Endothelial cell of umbilical vein (primary cell): ENCODE results near the gene BLZF1. TPM values are rescaled to one million over a fixed set of nuclear protein-coding genes. Genes with fewer than 3 reads are reported as not detected.

Experiments
- BruUV-seq: library from RNA; stranded (reverse); fragments of 400-500 nt; replicated peaks from 2 replicates; lab custom pipeline; 2021; lab: Mats Ljungman, UMichigan
- CTCF ChIA-PET: fragments of 300-600, 350-600 bp; sonication (Branson Sonifier 250); formaldehyde crosslinking; loops from one replicate; lab custom pipeline; 2021; ENCODE audit warnings: antibody characterized with exemption, inconsistent platforms; lab: Charles Lee
- POLR2A ChIA-PET: fragments of 300-600, 350-600 bp; sonication (Branson Sonifier 250); formaldehyde crosslinking; loops from one replicate; lab custom pipeline; 2021; ENCODE audit warnings: antibody characterized with exemption, inconsistent platforms; lab: Charles Lee
- DNase-seq: peaks from one replicate; pipeline ENCODE4 v3.0.0-alpha.2; 2011; ENCODE audit warnings: low read depth, low spot score
- FAIRE-seq: peaks from 2 replicates; lab custom pipeline; 2011; peaks lifted over from hg19 to GRCh38; lab: Jason Lieb, UNC
- H2AFZ ChIP-seq: 2 replicates; pipeline ENCODE4 v1.6.0; 2012; ENCODE audit warnings: low read depth, low read length, control low read depth, inconsistent platforms
- H3K27ac ChIP-seq: 2 replicates; pipeline ENCODE4 v1.5.1; 2011; ENCODE audit warnings: low read depth, mild to moderate bottlenecking, control low read depth, low read length, moderate library complexity; ENCODE audit not compliant: insufficient read depth
- H3K27me3 ChIP-seq, 2 experiments: 2 replicates each; pipeline versions ENCODE4 v1.6.0 to v1.6.1; 2011; ENCODE audit warnings: low read length in 2 of 2, mixed read lengths in 1 of 2; ENCODE audit not compliant: control insufficient read depth in 2 of 2, insufficient read depth in 2 of 2
- H3K36me3 ChIP-seq, 2 experiments: 2 replicates in 1 of 2; 3 replicates in 1 of 2; pipeline ENCODE4 v1.5.1; 2011; ENCODE audit warnings: low read length in 2 of 2, mild to moderate bottlenecking in 1 of 2, moderate library complexity in 1 of 2; ENCODE audit not compliant: control insufficient read depth in 2 of 2, insufficient read depth in 2 of 2; ENCODE audit errors: extremely low read depth in 1 of 2
- H3K4me1 ChIP-seq: 3 replicates; pipeline ENCODE4 v1.5.1; 2011; ENCODE audit warnings: mild to moderate bottlenecking, low read length; ENCODE audit not compliant: control insufficient read depth, insufficient read depth; ENCODE audit errors: extremely low read depth
- H3K4me2 ChIP-seq: 2 replicates; pipeline ENCODE4 v1.6.1; 2011; ENCODE audit warnings: low read length, control low read depth, mixed read lengths; ENCODE audit not compliant: insufficient read depth
- H3K4me3 ChIP-seq, 3 experiments: fragments of 200-600 bp in 1 of 3; sonication (generic), shearing (Covaris generic) in 1 of 3; replicated peaks in 1 of 3; 2 replicates each; pipeline ENCODE4 v1.5.1; 2011 to 2016; ENCODE audit warnings: control low read depth in 3 of 3, low read length in 3 of 3, mild to moderate bottlenecking in 2 of 3, inconsistent platforms in 1 of 3, low read depth in 1 of 3, moderate library complexity in 1 of 3; ENCODE audit not compliant: insufficient read depth in 1 of 3
- H3K79me2 ChIP-seq: 2 replicates; pipeline ENCODE4 v1.6.0; 2012; ENCODE audit warnings: low read length, inconsistent platforms; ENCODE audit not compliant: control insufficient read depth, insufficient read depth
- H3K9ac ChIP-seq: replicated peaks from 2 replicates; pipeline ENCODE3; 2011; ENCODE audit warnings: low read length, control low read depth; ENCODE audit not compliant: insufficient read depth; ENCODE audit errors: extremely low read depth
- H3K9me1 ChIP-seq: replicated peaks from 3 replicates; pipeline ENCODE4 v1.6.0; 2011; ENCODE audit warnings: mild to moderate bottlenecking, low read length; ENCODE audit not compliant: control insufficient read depth, insufficient read depth; ENCODE audit errors: extremely low read depth
- H3K9me3 ChIP-seq: replicated peaks from 2 replicates; pipeline ENCODE4 v1.5.1; 2012; ENCODE audit warnings: low read length, inconsistent platforms; ENCODE audit not compliant: control insufficient read depth, insufficient read depth
- H4K20me1 ChIP-seq: replicated peaks from 2 replicates; pipeline ENCODE3; 2011; ENCODE audit warnings: mild to moderate bottlenecking, low read length; ENCODE audit not compliant: control insufficient read depth, insufficient read depth; ENCODE audit errors: extremely low read depth
- FOS ChIP-seq: IDR thresholded peaks from 2 replicates; pipeline ENCODE4 v1.6.1; 2011; ENCODE audit warnings: mild to moderate bottlenecking, low read length, moderate library complexity, borderline replicate concordance; ENCODE audit not compliant: insufficient read depth
- GATA2 ChIP-seq: IDR thresholded peaks from 2 replicates; pipeline ENCODE4 v1.7.0; 2011; ENCODE audit warnings: low read depth, mild to moderate bottlenecking, moderate library complexity, mixed read lengths, low read length; ENCODE audit not compliant: insufficient read length, insufficient read depth
- JUN ChIP-seq: IDR thresholded peaks from 2 replicates; pipeline ENCODE4 v1.6.1; 2011; ENCODE audit warnings: borderline replicate concordance, low read depth; ENCODE audit not compliant: insufficient read length, insufficient read depth
- POLR2A ChIP-seq: IDR thresholded peaks from 2 replicates; pipeline ENCODE4 v1.6.1; 2012; ENCODE audit warnings: low read depth, mild to moderate bottlenecking, control low read depth, low read length
- POLR2AphosphoS5 ChIP-seq: IDR thresholded peaks from 2 replicates; pipeline ENCODE4 v1.6.1; 2012; ENCODE audit warnings: low read depth, mild to moderate bottlenecking, control low read depth, low read length, moderate library complexity; ENCODE audit not compliant: insufficient read depth
- dilution Hi-C: fragments of 300-500 bp; cut with MboI; formaldehyde crosslinking; loops from one replicate; pipeline ENCODE4 v1.15.0; 2019; ENCODE audit warnings: low sequenced_read_pairs; ENCODE audit not compliant: extremely low pct_ligation_motif_present
- intact Hi-C: fragments of 100-400 bp; cut with micrococcal nuclease; formaldehyde crosslinking; loops from one replicate; pipeline ENCODE4 v1.10.0; 2022
- polyA plus RNA-seq, 4 experiments: library from polyadenylated mRNA; depleted of rRNA in 3 of 4; stranded (reverse) in 3 of 4; unstranded in 1 of 4; fragments of >200 nt; gene quantifications; 2 replicates each; pipeline versions ENCODE4 v1.2.1 to v1.2.3, GENCODE V29; 2011 to 2012; ENCODE audit warnings: missing spikeins in 1 of 4
- total RNA-seq: library from RNA; stranded (reverse); gene quantifications from 2 replicates; pipeline ENCODE4 v1.2.3, GENCODE V29; 2021
- TF ChIP-seq, protein P1 (sequence below), 2 donors: IDR thresholded peaks; 1 replicate in 1 of 2; 2 replicates in 1 of 2; pipeline ENCODE4 v1.5.1; 2011; ENCODE audit warnings: low read length in 2 of 2, mild to moderate bottlenecking in 2 of 2, moderate library complexity in 2 of 2, control low read depth in 1 of 2, inconsistent platforms in 1 of 2, low read depth in 1 of 2; ENCODE audit not compliant: insufficient read depth in 1 of 2; ENCODE audit errors: extremely low read depth in 1 of 2

The BLZF1 gene
- total and polyA plus RNA-seq, 2 donors (not counting 3 experiments of a cell fraction or from before 2014, with no cell fraction given), result 4.4 to 19.7 TPM

DNA sequence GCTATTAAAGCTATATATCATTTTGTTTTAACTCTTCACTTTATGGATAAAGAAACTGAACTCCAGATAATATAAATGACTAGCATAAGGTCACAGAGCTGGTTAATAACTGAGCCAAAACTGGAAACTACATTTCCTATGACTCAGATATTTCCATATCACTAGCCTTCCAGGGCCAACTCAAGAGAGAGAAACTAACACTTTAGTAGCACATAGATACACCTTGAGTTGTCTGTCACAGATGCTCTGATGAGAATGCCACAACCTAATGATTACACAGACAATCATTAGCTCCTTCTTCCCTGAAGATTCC is 41.1 kb upstream of the BLZF1 start:
- FAIRE-seq (peak; percentile 75), DNase-seq (peak; percentile 83)
- Histone ChIP-seq H3K9me3 (no peaks in the 10 kb centered on the region), H2AFZ (no peak overlapping the region), H4K20me1 (no peaks in the 10 kb centered on the region), H3K4me3 (peak overlapping the region in 1 of 3 experiments; percentile 19), H3K9me1 (no peaks in the 10 kb centered on the region), H3K4me1 (peaks cover 17% of the 10 kb centered on the region), H3K4me2 (peak overlapping the region; percentile 71), H3K9ac (no peak overlapping the region), H3K36me3 (no peaks in the 10 kb centered on the region), H3K27me3 (no peaks in the 10 kb centered on the region), H3K79me2 (peaks cover 6% of the 10 kb centered on the region), H3K27ac (peak overlapping the region; percentile 23)
- peak; percentile 70 for TF ChIP-seq JUN
- TF ChIP-seq, protein P1, sequence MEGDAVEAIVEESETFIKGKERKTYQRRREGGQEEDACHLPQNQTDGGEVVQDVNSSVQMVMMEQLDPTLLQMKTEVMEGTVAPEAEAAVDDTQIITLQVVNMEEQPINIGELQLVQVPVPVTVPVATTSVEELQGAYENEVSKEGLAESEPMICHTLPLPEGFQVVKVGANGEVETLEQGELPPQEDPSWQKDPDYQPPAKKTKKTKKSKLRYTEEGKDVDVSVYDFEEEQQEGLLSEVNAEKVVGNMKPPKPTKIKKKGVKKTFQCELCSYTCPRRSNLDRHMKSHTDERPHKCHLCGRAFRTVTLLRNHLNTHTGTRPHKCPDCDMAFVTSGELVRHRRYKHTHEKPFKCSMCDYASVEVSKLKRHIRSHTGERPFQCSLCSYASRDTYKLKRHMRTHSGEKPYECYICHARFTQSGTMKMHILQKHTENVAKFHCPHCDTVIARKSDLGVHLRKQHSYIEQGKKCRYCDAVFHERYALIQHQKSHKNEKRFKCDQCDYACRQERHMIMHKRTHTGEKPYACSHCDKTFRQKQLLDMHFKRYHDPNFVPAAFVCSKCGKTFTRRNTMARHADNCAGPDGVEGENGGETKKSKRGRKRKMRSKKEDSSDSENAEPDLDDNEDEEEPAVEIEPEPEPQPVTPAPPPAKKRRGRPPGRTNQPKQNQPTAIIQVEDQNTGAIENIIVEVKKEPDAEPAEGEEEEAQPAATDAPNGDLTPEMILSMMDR (IDR thresholded peaks at IDR 0.05; ENCODE audit: extremely low read depth in 1 of 2, insufficient read depth in 1 of 2, low read depth in 1 of 2, low read length in 2 of 2), result no peak
- no peak for TF ChIP-seq POLR2A
- peak; percentile 75 for TF ChIP-seq FOS
- dilution Hi-C loops (no loop called here), intact Hi-C loops (loop anchor here (5.0 kb wide), 1 partner anchor 220 kb away; the partner anchor contains the start of gene ATP1B1)
- no TSS peak for BruUV-seq
- CTCF ChIA-PET, result interaction anchor here (0.9 to 2.2 kb wide), 6 partner anchors 17 to 724 kb away, joined by 3 to 21 read pairs (median 4); no protein-coding TSS in a partner anchor
- POLR2A ChIA-PET, result no interaction called here

DNA sequence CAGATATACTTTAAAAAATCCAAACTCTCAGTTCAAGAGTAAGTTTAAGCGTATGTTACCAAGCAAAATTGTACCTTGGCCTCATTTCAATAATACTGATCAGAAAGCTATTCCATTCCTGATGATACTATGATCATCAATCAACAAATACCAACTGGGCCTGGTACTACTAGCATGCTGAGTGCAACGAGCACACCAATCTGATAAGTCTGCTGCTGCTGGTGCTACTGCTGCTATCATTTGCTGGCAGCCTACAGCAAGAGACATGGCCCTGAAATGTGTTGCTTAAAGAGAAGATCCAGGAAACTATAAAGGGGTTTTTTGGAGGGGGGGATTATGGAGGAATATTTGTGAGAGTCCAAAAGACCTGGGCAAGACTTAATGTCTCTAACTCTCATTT is 40.1 kb upstream of the BLZF1 start:
- Histone ChIP-seq H3K9ac (no peak overlapping the region), H3K36me3 (no peaks in the 10 kb centered on the region), H3K79me2 (peaks cover 6% of the 10 kb centered on the region), H4K20me1 (no peaks in the 10 kb centered on the region), H3K27me3 (no peaks in the 10 kb centered on the region), H3K27ac (no peak overlapping the region), H3K4me1 (peaks cover 17% of the 10 kb centered on the region), H2AFZ (no peak overlapping the region), H3K9me3 (no peaks in the 10 kb centered on the region), H3K9me1 (no peaks in the 10 kb centered on the region), H3K4me2 (no peak overlapping the region), H3K4me3 (no peak overlapping the region)
- FAIRE-seq (no peak), DNase-seq (no peak)
- POLR2A ChIA-PET, result no interaction called here
- BruUV-seq, result no TSS peak
- CTCF ChIA-PET, result interaction anchor here (2.2 kb wide), 1 partner anchor 21 kb away, joined by 21 read pairs; no protein-coding TSS in a partner anchor
- dilution Hi-C loops (no loop called here), intact Hi-C loops (loop anchor here (5.0 kb wide), 1 partner anchor 221 kb away; the partner anchor contains the start of gene ATP1B1)
- no peak for TF ChIP-seq POLR2AphosphoS5
- TF ChIP-seq JUN, result no peak
- TF ChIP-seq POLR2A, result no peak
- no peak for TF ChIP-seq FOS
- TF ChIP-seq GATA2, result no peak
